KMS-11 (cell line): ENCODE measurements around the gene KDM2B.

Experiments
- H2AFZ ChIP-seq: fragments of 200-600 bp; sonication (generic); 2 replicates; pipeline ENCODE4 v1.6.1; 2016; ENCODE audit warnings: antibody characterized with exemption, mixed run types, low read depth
- H3K27ac ChIP-seq: fragments of 200-600 bp; sonication (generic); 2 replicates; pipeline ENCODE4 v1.6.1; 2016; ENCODE audit warnings: mild to moderate bottlenecking, mixed run types
- H3K27me3 ChIP-seq: fragments of 200-600 bp; sonication (generic); 2 replicates; pipeline ENCODE4 v1.6.1; 2017; ENCODE audit warnings: mild to moderate bottlenecking, low read depth, mixed run types, moderate library complexity; ENCODE audit not compliant: insufficient read depth
- H3K36me3 ChIP-seq: fragments of 200-600 bp; sonication (generic); 2 replicates; pipeline ENCODE4 v1.6.1; 2017; ENCODE audit warnings: mild to moderate bottlenecking, mixed run types; ENCODE audit not compliant: insufficient read depth
- H3K4me1 ChIP-seq: fragments of 200-600 bp; sonication (generic); 2 replicates; pipeline ENCODE4 v1.6.1; 2016; ENCODE audit warnings: mild to moderate bottlenecking, low read depth, mixed run types; ENCODE audit not compliant: poor library complexity, severe bottlenecking
- H3K4me2 ChIP-seq: fragments of 200-600 bp; sonication (generic); 2 replicates; pipeline ENCODE4 v1.7.0; 2016; ENCODE audit warnings: mild to moderate bottlenecking, mixed run types
- H3K4me3 ChIP-seq: fragments of 200-600 bp; sonication (generic); IDR thresholded peaks from 2 replicates; pipeline ENCODE4 v1.6.1; 2017; ENCODE audit warnings: low read depth, low read length, mixed read lengths; ENCODE audit not compliant: insufficient read depth
- H3K79me2 ChIP-seq: fragments of 200-600 bp; sonication (generic); 2 replicates; pipeline ENCODE4 v1.6.1; 2016; ENCODE audit warnings: low read depth, mixed run types; ENCODE audit not compliant: insufficient read depth
- H3K9ac ChIP-seq: fragments of 200-600 bp; sonication (generic); 2 replicates; pipeline ENCODE4 v1.6.1; 2016; ENCODE audit warnings: mild to moderate bottlenecking, mixed run types
- H4K20me1 ChIP-seq: fragments of 200-600 bp; sonication (generic); 2 replicates; pipeline ENCODE4 v1.6.1; 2016; ENCODE audit warnings: mild to moderate bottlenecking, mixed run types; ENCODE audit not compliant: insufficient read depth
- TF ChIP-seq, protein P1 (sequence below): fragments of 200-600 bp; sonication (generic); conservative IDR thresholded peaks from 2 replicates; pipeline ENCODE4 v1.6.1; 2017; ENCODE audit warnings: low read depth, mild to moderate bottlenecking, antibody characterized with exemption, low read length, moderate library complexity, mixed read lengths

The KDM2B gene

DNA sequence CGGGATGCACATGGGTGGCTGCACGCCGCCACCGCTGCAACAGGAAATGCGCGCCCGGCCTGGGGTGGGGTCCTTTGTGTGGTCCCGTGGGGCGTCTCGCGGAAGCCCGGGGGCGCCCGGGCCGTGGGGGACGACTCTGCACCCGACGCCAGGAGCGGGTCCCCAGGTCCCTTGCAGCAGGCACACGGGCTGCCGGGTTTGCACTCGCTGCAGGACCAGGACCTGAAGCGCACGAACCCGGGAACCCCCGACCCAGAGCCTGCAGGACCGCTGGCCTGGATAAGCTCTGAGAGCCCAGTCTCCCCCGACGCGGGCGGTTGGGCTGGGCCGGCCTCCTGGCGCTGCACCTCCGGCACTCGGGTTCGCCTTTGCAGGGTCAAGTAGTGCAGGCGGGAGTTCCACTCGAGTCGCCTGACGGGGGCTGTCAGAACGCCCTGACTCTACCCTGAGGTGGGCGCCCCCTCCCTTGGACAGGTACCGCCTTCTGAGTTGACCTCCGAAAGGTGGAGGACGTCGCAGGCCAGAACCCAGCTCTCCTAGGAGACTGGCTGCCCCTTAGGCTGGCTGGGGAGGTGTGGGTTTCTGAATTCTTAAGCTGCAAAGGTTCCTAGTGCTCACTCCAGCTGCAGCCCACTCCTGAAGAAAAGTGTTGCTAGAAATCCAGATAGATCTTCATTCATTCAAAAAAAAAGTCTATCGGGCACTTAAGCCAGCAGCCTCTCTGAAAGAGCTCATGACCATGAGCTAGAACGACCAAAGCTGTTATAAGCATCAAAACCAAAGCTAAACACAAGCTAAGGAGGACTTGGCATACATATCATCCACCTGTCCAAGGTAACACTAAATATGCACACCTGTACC lies 113.0 kb downstream of the KDM2B start:
- Histone ChIP-seq H3K36me3 (no peaks in the 10 kb centered on the region), H3K27me3 (no peaks in the 10 kb centered on the region), H3K9ac (peak overlapping the region; percentile 22; the same call in 1 of the 2 replicates), H3K4me2 (peak overlapping the region; percentile 42; the same call in 1 of the 2 replicates), H2AFZ (peak overlapping the region; percentile 41), H3K4me1 (peaks cover 9% of the 10 kb centered on the region), H3K27ac (no peak overlapping the region), H3K4me3 (no peak overlapping the region), H4K20me1 (no peaks in the 10 kb centered on the region), H3K79me2 (peaks cover 14% of the 10 kb centered on the region; the same call in 1 of the 2 replicates)
- TF ChIP-seq, protein P1, sequence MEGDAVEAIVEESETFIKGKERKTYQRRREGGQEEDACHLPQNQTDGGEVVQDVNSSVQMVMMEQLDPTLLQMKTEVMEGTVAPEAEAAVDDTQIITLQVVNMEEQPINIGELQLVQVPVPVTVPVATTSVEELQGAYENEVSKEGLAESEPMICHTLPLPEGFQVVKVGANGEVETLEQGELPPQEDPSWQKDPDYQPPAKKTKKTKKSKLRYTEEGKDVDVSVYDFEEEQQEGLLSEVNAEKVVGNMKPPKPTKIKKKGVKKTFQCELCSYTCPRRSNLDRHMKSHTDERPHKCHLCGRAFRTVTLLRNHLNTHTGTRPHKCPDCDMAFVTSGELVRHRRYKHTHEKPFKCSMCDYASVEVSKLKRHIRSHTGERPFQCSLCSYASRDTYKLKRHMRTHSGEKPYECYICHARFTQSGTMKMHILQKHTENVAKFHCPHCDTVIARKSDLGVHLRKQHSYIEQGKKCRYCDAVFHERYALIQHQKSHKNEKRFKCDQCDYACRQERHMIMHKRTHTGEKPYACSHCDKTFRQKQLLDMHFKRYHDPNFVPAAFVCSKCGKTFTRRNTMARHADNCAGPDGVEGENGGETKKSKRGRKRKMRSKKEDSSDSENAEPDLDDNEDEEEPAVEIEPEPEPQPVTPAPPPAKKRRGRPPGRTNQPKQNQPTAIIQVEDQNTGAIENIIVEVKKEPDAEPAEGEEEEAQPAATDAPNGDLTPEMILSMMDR = no peak

DNA sequence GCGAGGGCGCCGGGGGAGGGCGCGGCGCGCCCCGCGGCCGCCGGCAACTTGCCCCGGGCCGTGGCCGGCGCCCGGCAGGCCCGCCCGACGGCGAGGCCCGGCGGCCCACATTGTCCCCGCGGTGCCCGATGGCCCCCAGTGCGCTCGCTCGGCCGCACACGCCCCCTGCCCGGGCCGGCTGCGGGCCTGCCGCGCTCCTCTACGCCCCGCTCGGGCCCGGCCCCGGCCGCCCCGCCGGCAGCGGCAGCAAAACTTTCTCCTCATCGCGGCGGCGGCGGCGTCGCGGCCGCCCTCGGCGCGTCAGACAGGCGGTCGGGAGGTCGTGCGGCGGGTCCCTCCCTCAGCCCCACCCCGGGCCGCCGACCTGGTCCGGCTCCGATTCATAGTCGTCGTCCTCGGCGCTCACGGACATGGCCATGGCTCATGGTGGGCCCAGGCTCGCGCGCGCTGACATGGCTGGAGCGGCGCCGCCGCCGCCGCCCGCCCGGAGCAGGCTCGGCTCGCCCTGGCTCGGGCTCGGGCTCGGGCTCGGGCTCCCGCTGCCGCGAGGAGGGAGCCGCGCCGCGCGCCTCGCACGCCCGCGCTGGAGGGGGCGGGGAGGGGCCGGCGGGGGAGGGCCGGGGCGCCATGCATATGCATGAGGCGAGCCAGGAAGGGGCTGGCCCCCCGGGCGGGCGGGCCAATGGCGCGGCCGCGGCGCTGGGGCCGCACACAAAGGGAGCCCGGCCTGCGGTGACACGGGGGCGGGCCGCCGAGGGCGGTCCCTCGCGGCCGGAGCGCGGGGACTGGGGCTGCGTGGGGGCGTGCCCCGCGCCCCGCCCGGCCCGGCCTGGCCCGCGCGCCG lies 113.8 kb downstream of the KDM2B start:
- no peak overlapping the region; the same call in 1 of the 2 replicates for H3K9ac ChIP-seq
- peaks cover 14% of the 10 kb centered on the region; the same call in 1 of the 2 replicates for H3K79me2 ChIP-seq
- no peak overlapping the region; the same call in 1 of the 2 replicates for H3K27ac ChIP-seq
- TF ChIP-seq, protein P1 = no peak
- no peaks in the 10 kb centered on the region for H4K20me1 ChIP-seq
- H2AFZ ChIP-seq = no peak overlapping the region
- H3K4me1 ChIP-seq = peaks cover 11% of the 10 kb centered on the region
- H3K27me3 ChIP-seq = no peaks in the 10 kb centered on the region
- no peak overlapping the region; the same call in 1 of the 2 replicates for H3K4me2 ChIP-seq
- H3K4me3 ChIP-seq = no peak overlapping the region
- H3K36me3 ChIP-seq = no peaks in the 10 kb centered on the region

DNA sequence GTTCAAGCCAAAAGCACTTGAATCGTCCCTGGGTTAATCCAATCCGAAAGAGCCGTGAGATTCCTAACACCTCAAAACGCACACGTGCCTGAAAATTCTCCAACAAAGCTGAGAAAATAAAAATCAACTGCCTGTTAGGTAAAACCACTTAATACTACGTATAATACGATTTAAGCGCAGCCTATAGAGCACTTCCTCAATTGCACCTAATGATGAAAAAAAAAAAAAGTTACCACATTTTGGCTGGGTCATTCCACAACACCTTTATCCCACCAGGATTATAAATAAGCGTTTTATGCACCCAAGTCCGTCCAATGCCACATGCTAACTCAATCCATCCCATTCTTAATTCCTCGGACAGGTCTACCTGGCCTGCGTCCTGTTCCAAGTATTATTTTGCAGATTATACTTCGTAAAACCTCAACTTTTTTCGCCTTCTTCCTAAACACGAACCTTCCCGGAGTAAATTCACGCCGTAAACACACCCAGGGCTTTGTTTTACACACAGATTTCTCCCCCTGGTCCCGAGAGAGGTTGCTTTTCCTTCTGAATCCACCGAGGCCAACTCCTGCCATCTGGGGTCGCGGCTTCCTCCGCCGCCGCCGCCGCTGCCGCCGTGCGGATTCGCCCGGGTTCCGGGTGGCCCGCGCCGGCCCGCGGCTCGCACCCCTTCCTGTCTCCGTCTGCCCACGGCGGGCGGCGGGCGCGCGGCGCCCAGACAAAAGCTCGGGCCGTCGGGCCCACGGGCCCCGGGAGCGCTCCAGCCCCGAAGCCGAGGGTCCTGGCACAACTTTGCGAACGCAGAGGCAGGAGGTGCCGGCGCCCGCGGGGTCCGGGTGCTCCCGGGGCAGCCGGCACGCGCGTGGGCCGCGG lies 114.7 kb downstream of the KDM2B start:
- H4K20me1 ChIP-seq = no peaks in the 10 kb centered on the region
- H3K4me1 ChIP-seq = peaks cover 16% of the 10 kb centered on the region
- no peaks in the 10 kb centered on the region for H3K36me3 ChIP-seq
- TF ChIP-seq, protein P1 = no peak
- H3K9ac ChIP-seq = peak overlapping the region; percentile 56; the same call in 1 of the 2 replicates
- H3K79me2 ChIP-seq = peaks cover 14% of the 10 kb centered on the region; the same call in 1 of the 2 replicates
- H3K4me2 ChIP-seq = peak overlapping the region; percentile 91
- no peaks in the 10 kb centered on the region for H3K27me3 ChIP-seq
- no peak overlapping the region for H3K4me3 ChIP-seq
- H3K27ac ChIP-seq = peak overlapping the region; percentile 22; the same call in 1 of the 2 replicates
- peak overlapping the region; percentile 30; the same call in 1 of the 2 replicates for H2AFZ ChIP-seq

DNA sequence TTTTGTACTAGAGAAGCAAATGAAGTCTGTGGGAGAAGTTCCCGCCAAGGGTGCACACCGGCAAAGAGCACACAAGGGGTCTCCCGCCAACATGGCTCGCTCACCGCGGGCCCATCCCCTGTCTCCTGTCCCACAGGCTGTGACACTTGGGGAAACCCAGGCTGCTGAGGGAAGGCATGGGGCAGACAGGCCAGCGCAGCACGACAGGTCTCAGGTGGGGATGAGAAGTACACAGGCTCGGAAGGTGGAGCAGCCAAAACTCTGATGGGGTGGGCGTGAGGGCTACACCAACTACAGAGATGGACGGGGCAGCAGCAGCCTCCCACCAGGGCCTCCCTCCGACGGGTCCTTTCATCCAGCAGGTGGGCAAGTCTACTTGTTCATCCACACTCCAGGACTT lies 116.5 kb downstream of the KDM2B start:
- Histone ChIP-seq H3K27ac (no peak overlapping the region), H3K36me3 (no peaks in the 10 kb centered on the region), H3K4me2 (no peak overlapping the region), H4K20me1 (no peaks in the 10 kb centered on the region), H3K27me3 (no peaks in the 10 kb centered on the region), H3K79me2 (peaks cover 14% of the 10 kb centered on the region; the same call in 1 of the 2 replicates), H2AFZ (no peak overlapping the region), H3K9ac (no peak overlapping the region), H3K4me3 (no peak overlapping the region), H3K4me1 (peaks cover 16% of the 10 kb centered on the region)
- TF ChIP-seq, protein P1 = no peak
